ENCODE measurements around the gene TNFRSF11A.

TNFRSF11A gene

DNA sequence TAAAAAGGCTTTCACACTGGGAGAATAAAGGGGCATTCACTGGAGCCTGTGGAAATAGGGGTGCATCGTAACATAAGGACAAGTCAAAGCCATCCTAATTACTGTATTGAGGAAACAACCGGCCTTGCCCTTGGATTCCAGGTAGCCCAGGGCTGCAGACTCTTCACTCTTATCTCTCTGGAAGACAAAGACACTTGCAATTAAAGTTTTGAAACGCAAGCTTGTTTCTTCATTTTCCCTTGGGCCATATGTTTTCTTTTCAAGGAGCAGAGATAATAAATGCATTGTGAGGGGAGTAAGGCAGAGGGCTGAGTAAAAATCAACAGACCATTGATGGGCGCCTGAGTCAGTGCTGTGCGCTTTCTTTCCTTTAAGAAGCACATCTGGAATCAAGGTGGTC is 11.5 kb downstream of the TNFRSF11A start:
- no peak for TF ChIP-seq CTCF (IDR thresholded peaks at IDR 0.05; ENCODE audit: insufficient read depth, low read length, poor library complexity, severe bottlenecking)
- H3K4me3 ChIP-seq (replicated peaks; ENCODE audit: low read depth, low read length): no peak overlapping the region
- DNase-seq (ENCODE audit: extremely low read depth, insufficient read length): no peak
- no peaks in the 10 kb centered on the region; the same call in 1 of the 2 replicates for H3K27me3 ChIP-seq (replicated peaks; ENCODE audit: control insufficient read depth, insufficient read depth, low read length)
- H3K36me3 ChIP-seq (ENCODE audit: control insufficient read depth, insufficient read depth, low read length): no peaks in the 10 kb centered on the region

DNA sequence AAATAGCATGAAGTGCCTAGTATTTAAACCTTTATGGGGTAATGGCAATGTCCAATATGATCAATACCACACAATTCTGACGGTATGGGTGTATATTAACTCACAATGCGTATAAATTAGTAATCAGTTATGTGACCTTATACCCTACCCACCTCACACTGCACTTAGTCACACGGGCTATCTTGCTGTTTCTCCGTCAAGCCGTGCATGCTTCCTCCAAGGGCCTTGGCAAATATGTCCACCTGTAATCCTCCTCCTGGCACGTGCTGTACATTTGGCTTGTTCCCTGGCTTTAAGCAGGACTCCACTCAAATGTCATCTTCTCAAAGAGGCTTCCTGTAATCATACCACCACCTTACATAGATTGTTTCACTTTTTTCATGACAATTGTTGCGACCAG is 12.2 kb downstream of the TNFRSF11A start:
- DNase-seq (ENCODE audit: extremely low read depth, insufficient read length): no peak
- no peaks in the 10 kb centered on the region for H3K36me3 ChIP-seq (ENCODE audit: control insufficient read depth, insufficient read depth, low read length)
- H3K4me3 ChIP-seq (replicated peaks; ENCODE audit: low read depth, low read length): no peak overlapping the region
- TF ChIP-seq CTCF (IDR thresholded peaks at IDR 0.05; ENCODE audit: insufficient read depth, low read length, poor library complexity, severe bottlenecking): no peak
- no peaks in the 10 kb centered on the region; the same call in 1 of the 2 replicates for H3K27me3 ChIP-seq (replicated peaks; ENCODE audit: control insufficient read depth, insufficient read depth, low read length)

GRCh38 chr18:62338446-62339105 is 13.5 kb downstream of the TNFRSF11A start:
- H3K4me3 ChIP-seq (replicated peaks; ENCODE audit: low read depth, low read length): no peak overlapping the region

DNA sequence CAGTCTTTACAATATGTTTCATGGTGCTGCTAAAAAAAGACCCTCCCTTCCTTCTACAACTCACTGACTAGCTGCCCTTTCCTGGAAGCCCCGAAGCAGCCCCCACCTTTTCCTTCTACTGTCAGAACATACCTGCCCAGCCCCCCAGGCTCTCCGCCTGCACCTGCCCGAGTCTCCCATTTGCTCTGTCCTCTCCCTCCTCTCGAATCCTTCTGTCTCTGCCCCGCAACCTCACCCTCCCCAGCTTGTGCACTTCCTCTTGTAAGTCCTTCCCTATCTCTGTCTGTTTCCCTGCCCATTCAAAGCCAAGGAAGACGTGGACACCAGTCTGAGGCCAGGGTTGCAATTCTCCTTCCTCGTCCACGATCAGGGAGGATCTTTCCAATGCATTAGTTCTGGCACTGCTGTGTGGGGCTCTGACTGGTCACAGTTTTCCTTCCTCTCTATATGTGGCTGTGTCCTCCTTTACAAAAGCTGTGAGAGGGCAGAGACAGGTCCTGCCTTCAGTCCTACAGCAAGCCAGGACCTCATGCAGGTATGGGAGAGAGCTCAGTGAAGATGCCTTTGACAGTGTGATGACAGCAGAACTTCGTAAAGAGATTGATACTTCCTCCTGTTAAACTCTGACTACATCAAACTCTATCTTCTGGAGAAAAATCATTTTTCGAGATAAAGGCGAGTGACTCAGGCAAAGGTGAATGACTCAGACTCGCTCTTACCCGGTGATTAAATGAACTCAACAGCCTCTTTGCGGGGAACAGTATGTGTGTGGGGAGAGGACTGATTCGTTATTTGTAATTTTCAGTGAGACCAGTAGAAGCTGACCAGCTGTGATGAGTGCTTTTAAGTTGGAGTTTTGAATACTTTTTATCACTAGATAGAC is 14.2 kb downstream of the TNFRSF11A start:
- no peak overlapping the region for H3K4me3 ChIP-seq (replicated peaks; ENCODE audit: low read depth, low read length)
- TF ChIP-seq CTCF (IDR thresholded peaks at IDR 0.05; ENCODE audit: insufficient read depth, low read length, poor library complexity, severe bottlenecking): no peak
- H3K27me3 ChIP-seq (replicated peaks; ENCODE audit: control insufficient read depth, insufficient read depth, low read length): no peaks in the 10 kb centered on the region; the same call in 1 of the 2 replicates
- H3K36me3 ChIP-seq (ENCODE audit: control insufficient read depth, insufficient read depth, low read length): no peaks in the 10 kb centered on the region
- no peak for DNase-seq (ENCODE audit: extremely low read depth, insufficient read length)

More at GRCh38 chr18:62338446-62339105, 13.5 kb downstream of the TNFRSF11A start:
- Histone ChIP-seq H3K27me3 (replicated peaks; ENCODE audit: control insufficient read depth, insufficient read depth, low read length) (no peaks in the 10 kb centered on the region; the same call in 1 of the 2 replicates), H3K36me3 (ENCODE audit: control insufficient read depth, insufficient read depth, low read length) (no peaks in the 10 kb centered on the region)
- DNase-seq (ENCODE audit: extremely low read depth, insufficient read length): no peak
- TF ChIP-seq CTCF (IDR thresholded peaks at IDR 0.05; ENCODE audit: insufficient read depth, low read length, poor library complexity, severe bottlenecking): no peak

DNA sequence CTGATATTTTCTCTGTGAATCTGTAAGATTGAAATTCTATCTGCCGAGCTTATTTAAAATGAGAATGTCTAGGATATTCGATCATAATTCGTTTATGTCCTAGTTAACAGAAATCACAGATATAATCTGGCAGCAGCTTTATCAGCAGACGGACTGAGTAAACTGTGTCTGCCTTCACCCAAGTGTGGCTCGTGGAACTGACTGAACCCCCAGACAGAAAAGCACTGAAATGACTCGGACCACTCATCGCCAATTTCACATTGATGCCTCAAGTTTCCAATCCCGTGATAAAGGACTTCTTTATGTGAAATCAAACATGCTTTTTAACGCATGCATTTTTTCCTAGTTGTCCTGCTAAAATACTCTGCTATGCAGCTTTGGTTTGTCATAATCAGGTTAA is 15.9 kb downstream of the TNFRSF11A start:
- H3K36me3 ChIP-seq (ENCODE audit: control insufficient read depth, insufficient read depth, low read length): no peaks in the 10 kb centered on the region
- no peak for TF ChIP-seq CTCF (IDR thresholded peaks at IDR 0.05; ENCODE audit: insufficient read depth, low read length, poor library complexity, severe bottlenecking)

More for the DNA sequence above, 15.9 kb downstream of the TNFRSF11A start:
- no peak for DNase-seq (ENCODE audit: extremely low read depth, insufficient read length)
- Histone ChIP-seq H3K27me3 (replicated peaks; ENCODE audit: control insufficient read depth, insufficient read depth, low read length) (no peaks in the 10 kb centered on the region; the same call in 1 of the 2 replicates), H3K4me3 (replicated peaks; ENCODE audit: low read depth, low read length) (no peak overlapping the region)

Measured in GM06990 (cell line).